GM12891 (cell line): Measurements from ENCODE around the gene CCL20. TPM values are rescaled to one million over a fixed set of nuclear protein-coding genes. Genes with fewer than 3 reads are reported as not detected.

ENCODE experiments used
- DNase-seq: peaks from one replicate; pipeline ENCODE4 v3.0.0; 2011; ENCODE audit warnings: low spot score; ENCODE audit not compliant: insufficient read length
- FAIRE-seq: peaks from 2 replicates; lab custom pipeline; 2011; peaks lifted over from hg19 to GRCh38; lab: Jason Lieb, UNC
- PAX5 ChIP-seq: IDR thresholded peaks from 2 replicates; pipeline ENCODE4 v1.6.1; 2011; ENCODE audit warnings: low read length, moderate library complexity, mild to moderate bottlenecking; ENCODE audit not compliant: insufficient read depth, severe bottlenecking
- POLR2A ChIP-seq: IDR thresholded peaks from 2 replicates; pipeline ENCODE4 v1.6.1; 2011; ENCODE audit warnings: low read depth, low read length, control low read depth
- POLR2AphosphoS5 ChIP-seq: IDR thresholded peaks from 2 replicates; pipeline ENCODE4 v1.6.1; 2011; ENCODE audit warnings: low read depth, low read length, control low read depth
- POU2F2 ChIP-seq: IDR thresholded peaks from 2 replicates; pipeline ENCODE4 v1.6.1; 2011; ENCODE audit warnings: low read depth, mild to moderate bottlenecking, control low read depth, low read length, moderate library complexity
- SPI1 ChIP-seq: IDR thresholded peaks from 2 replicates; pipeline ENCODE4 v1.6.1; 2011; ENCODE audit warnings: low read depth, low read length, control low read depth
- TAF1 ChIP-seq: IDR thresholded peaks from 2 replicates; pipeline ENCODE4 v1.6.1; 2011; ENCODE audit warnings: low read depth, low read length, control low read depth
- polyA plus RNA-seq: library from polyadenylated mRNA; unstranded; fragments of >200 nt; gene quantifications from one replicate; pipeline ENCODE4 v1.2.1, GENCODE V29; 2012; ENCODE audit warnings: low read depth, missing spikeins, inconsistent platforms; ENCODE audit not compliant: missing spikeins

The CCL20 gene, protein sequence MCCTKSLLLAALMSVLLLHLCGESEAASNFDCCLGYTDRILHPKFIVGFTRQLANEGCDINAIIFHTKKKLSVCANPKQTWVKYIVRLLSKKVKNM
- 1.9 TPM for polyA plus RNA-seq

DNA sequence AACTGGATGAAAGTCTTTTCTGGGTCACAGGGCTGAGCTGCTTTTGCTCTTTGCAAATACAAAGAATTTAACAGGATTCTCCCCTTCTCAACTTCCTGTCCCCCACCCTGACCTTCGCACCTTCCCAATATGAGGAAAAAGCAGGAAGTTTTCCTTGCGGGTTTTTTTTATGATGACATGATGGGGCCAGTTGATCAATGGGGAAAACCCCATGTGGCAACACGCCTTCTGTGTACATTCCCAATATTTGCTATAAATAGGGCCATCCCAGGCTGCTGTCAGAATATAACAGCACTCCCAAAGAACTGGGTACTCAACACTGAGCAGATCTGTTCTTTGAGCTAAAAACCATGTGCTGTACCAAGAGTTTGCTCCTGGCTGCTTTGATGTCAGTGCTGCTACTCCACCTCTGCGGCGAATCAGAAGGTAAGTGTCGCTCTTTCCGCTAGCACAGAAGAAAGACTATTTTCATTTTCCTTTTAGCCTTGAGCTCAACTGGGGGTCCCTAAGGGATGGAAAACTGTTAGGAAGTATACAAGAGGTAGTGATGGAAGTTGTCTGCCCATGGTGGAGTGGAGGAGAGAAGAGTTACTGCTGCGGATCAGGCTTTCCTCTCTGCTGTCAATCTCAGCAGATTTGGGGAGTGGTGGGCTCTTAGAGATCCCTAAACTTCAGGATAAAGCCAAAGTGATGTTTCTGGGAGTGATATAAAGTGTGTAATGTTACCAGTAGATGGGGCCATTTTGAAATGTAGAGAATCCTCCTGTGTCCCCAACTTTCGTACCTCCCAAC is at the start of gene CCL20:
TSS of gene CCL20 (plus strand) at position 281 of the 792 bp plus-strand sequence. CDS start at position 351, 70 bp downstream.
- DNase-seq (no peak), FAIRE-seq (no peak)
- TF ChIP-seq PAX5 = no peak
- TF ChIP-seq SPI1 = no peak
- no peak for TF ChIP-seq POLR2A
- TF ChIP-seq POU2F2 = no peak

DNA sequence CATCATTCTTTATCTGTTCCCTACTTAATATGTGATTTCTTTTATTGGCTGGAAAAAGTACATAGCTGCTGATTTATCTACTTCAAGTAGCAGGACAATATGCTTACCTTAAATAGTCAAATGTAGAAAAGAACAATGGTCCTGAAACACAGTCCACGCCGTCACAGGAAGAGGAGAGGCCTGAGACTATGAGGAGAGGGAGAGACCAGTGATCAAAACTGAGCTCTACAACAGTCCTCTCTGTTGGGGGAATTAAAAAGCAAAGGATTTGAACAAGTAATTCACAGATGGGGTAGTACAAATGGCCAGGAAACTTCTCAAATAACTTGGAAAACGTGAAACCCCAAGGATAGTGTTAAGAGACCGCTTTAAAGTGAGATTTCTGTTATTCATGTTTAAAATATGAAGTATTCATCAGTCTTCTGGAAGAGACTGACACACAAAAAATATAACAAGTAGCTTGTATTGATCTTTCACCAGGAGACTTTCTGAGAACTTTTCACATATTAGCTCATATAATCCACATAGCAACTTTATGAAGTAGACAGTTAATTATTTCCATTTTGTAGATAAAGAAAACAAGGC is 47.8 kb upstream of the CCL20 start:
- FAIRE-seq (no peak), DNase-seq (no peak)
- TF ChIP-seq POU2F2 = no peak
- no peak for TF ChIP-seq POLR2AphosphoS5
- no peak for TF ChIP-seq PAX5
- no peak for TF ChIP-seq POLR2A
- TF ChIP-seq TAF1 = no peak
- TF ChIP-seq SPI1 = no peak

DNA sequence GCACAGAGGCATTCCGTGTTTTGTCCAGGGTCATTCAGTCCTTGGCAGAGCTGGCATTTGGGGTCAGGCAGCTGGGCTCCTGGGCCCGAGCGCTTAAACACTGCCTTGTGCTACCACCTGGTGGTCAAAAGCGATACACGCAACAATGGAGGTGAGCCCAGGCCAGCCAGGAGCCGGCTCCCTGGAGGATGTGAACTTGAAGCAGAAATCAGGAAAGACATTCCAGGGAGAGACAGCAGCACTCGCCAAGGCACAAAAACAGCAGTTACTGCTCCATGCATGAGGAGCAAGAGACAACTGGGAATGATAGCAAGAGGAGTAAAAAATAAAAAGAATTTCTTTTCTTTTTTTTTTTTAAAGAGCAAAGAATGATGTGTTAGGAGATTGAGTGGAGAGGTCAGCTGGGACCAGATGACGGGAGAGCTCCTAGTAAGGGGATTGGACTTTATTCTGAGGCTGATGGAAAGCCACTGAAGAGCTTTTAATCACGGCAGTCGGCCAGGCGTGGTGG is 47.2 kb upstream of the CCL20 start:
- FAIRE-seq (peak; percentile 78), DNase-seq (peak; percentile 71)
- TF ChIP-seq SPI1 = no peak
- no peak for TF ChIP-seq POU2F2
- TF ChIP-seq TAF1 = no peak
- no peak for TF ChIP-seq PAX5
- no peak for TF ChIP-seq POLR2A
- TF ChIP-seq POLR2AphosphoS5 = no peak

DNA sequence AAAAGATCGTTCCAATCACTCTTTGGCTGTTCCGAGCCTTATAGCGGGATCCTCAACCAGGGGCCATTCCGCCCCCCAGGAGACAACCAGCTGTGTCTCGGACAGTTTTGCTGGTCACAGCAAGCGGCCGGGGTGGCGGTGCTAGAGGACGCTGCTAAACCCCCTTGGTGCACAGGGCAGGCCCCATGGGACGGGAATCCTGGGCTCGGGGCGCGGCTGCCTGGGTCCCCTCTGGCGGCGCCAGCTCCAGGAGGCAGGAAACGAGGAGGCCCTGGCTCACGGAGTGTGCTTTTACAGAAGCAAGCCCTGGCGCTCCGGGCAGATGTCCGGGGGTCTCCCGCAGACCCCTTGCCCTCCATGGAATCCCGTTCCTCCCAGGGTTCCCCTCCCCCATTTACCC is 45.8 kb upstream of the CCL20 start:
- TF ChIP-seq TAF1 (no peak), POLR2AphosphoS5 (no peak)
- no peak for FAIRE-seq

DNA sequence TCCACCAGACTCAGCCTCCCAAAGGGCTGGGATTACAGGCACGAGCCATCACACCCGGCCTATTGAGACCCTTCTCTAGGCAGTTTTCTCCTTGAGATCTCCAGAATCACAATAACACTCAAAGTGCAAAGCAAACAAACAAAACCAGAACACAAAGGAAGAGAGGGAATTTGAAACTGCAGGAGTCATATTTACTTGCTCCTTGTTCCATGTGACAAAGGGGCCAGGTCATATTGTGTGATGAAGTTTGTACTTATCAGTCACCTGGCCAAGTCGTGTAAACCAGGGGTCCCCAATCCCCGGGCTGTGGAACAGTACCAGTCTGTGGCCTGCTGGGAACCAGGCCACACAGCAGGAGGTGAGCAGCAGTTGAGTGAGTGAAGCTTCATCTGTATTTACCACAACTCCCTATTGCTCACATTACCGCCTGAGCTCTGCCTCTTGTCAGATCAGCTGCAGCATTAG is 41.4 kb upstream of the CCL20 start:
- FAIRE-seq = no peak

More for the DNA sequence above, 45.8 kb upstream of the CCL20 start:
- no peak for DNase-seq

DNA sequence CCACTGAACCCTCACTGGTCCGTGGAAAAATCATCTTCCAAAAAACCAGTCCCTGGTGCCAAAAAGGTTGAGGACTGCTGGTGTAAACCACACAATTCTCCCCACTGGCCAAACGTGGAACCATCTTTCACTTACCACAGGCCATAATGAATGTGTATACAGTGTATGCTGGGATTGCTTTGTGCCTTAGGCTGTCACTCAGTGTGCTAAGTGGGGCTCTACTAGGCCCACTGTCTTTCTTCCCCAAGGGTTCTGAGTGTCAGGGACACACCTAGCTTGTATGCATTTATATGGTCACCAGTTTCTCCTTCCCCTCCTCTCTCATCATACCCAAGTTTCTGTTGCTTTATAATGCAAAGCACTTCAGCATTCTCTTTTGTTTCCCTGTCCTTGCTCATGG is 40.7 kb upstream of the CCL20 start:
- FAIRE-seq (no peak), DNase-seq (no peak)
- TF ChIP-seq TAF1 (no peak), SPI1 (no peak), PAX5 (no peak), POLR2A (no peak), POLR2AphosphoS5 (no peak), POU2F2 (no peak)

More for the DNA sequence above, 41.4 kb upstream of the CCL20 start:
- TF ChIP-seq PAX5 (no peak), POLR2A (no peak), POU2F2 (no peak), SPI1 (no peak), TAF1 (no peak), POLR2AphosphoS5 (no peak)
- DNase-seq = no peak

DNA sequence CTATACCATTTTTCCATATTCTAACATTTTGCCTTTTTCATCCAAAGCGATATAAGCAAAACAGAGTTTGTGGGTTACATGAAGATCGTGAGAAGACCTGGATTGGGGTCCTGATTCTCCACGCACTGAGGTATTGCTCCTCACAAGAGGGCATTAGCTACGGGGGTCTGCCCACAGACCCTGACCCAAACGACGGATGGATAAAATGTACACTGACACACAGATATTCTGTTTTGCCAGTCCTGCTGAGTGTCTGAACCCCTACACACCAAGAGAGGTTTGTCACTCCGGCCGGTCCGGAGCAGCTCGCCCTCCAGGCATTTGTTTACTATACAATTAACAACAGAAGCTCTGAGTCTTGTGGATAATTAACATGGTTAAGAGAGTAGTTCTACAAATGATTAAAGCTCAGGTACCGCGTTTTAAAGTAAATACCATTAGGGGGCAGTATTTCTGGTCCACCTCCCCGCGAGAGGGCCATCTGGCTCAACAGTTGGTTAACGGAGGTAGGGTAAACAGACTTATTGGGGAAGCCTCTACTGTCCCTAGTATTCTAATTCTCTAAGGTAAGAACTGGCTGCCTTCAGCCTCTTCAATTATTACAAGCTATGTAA is 39.5 kb upstream of the CCL20 start:
- TF ChIP-seq PAX5 (no peak), POLR2AphosphoS5 (no peak), TAF1 (no peak), SPI1 (no peak), POLR2A (no peak), POU2F2 (no peak)
- FAIRE-seq (peak; percentile 48), DNase-seq (no peak)

DNA sequence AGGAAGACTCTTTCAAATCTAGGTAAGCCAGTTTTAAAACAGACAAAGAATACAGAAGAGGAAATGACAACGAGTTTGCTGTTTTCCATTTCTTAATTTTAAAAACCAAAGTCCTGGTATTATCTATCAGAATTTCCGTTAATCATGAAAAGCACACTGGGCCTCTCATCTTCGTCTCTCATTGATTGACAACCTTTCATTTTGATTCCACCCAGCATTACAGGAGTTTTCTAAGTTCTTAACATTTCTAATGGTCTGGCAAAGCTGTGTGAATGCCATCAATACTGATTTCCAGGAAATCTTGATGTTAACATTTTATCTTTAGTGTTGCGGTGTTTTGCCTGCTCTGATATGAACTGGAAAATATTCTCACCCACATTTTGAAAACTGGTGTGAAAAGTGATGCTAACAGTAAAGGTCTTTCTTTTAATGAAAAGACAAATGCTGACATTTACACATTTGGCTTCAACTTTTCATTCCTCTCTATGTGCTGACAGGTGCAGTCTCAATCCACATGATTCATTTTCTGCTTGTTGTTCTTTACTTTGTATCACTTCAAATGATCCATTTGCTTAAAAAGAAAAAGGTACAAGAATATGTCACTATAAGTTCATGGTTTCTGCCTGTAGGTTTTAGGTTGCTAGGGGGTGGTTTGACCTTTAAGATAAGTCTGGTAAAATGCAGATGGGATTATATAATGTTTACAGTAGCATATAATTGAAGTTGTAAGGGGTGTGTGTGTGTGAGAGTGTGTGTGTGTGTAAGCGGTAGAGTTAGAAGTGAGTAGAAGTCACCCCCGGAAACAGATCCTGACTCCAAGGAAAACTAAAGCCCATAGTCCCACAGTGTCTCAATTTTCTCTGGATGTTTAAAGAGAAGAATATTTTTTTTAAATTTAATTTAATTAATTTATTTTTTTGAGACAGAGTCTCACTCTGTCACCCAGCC is 38.5 kb upstream of the CCL20 start:
- FAIRE-seq (no peak), DNase-seq (no peak)
- TF ChIP-seq POU2F2 (no peak), TAF1 (no peak), PAX5 (no peak), POLR2A (no peak), SPI1 (no peak), POLR2AphosphoS5 (no peak)
